ENCODE data around the gene NPAS1. TPM values are rescaled to one million over a fixed set of nuclear protein-coding genes. Genes with fewer than 3 reads are reported as not detected.

Gene NPAS1
- total RNA-seq, 1 donor from 2014 or later: 3.9 TPM

DNA sequence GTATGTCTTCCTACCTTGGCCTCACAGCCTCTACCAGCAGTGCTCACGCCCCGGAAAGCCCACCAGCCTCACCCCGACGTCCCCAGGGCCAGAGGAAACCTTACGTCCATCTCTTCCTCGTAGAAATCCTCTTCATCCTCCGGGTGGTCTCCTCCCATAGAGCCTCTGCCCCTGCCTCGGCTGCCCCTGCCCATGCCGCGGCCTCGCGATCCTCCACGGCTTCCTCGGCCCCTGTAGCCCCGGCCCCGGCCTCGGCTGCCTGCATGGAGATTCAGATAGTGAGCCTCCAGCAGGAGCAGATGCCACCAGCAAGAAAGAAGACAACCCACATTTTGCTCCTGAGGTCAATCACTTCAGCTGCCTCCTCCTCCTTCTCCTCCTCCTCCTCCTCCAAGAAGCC lies 66.6 kb downstream of the NPAS1 start:
- Mint-ChIP-seq H3K4me3 (no peak overlapping the region), H3K4me1 (no peaks in the 10 kb centered on the region), H3K9me3 (no peaks in the 10 kb centered on the region), H3K36me3 (peaks cover 52% of the 10 kb centered on the region), H3K27me3 (ENCODE audit: low read depth) (no peaks in the 10 kb centered on the region), H3K27ac (no peak overlapping the region)
- DNase-seq (ENCODE audit: low spot score in 2 of 2, unreplicated experiment in 2 of 2): no peak
- TF ChIP-seq, protein P1, sequence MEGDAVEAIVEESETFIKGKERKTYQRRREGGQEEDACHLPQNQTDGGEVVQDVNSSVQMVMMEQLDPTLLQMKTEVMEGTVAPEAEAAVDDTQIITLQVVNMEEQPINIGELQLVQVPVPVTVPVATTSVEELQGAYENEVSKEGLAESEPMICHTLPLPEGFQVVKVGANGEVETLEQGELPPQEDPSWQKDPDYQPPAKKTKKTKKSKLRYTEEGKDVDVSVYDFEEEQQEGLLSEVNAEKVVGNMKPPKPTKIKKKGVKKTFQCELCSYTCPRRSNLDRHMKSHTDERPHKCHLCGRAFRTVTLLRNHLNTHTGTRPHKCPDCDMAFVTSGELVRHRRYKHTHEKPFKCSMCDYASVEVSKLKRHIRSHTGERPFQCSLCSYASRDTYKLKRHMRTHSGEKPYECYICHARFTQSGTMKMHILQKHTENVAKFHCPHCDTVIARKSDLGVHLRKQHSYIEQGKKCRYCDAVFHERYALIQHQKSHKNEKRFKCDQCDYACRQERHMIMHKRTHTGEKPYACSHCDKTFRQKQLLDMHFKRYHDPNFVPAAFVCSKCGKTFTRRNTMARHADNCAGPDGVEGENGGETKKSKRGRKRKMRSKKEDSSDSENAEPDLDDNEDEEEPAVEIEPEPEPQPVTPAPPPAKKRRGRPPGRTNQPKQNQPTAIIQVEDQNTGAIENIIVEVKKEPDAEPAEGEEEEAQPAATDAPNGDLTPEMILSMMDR (IDR thresholded peaks at IDR 0.05; ENCODE audit: unreplicated experiment): no peak

DNA sequence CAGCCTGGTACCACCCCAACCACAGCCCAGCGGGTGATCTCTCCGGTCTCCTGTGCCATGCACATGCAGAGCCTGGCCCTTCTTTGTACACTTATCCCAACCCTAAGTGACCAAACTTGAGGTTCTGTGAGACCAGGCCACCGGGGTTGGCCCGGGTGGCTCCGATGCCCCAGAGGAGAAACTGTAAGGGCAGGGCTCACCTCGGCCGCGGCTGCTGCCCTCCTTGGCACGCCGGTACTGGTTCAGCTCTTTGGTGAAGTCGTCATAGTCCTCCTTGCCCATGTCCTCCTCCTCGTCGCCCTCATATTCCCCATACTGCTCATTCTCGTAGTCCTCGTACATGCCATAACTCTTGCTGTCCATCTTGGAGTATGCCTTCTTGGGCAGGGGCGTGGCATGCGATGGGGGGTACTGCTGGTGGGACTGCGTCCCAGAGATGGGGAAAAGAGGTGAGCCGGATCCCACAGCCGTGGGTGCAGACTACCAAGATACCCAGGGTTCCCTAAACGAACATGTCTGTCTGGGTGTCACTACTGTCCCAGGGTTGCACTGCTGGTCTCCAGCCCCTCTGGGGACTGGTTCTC lies 70.2 kb downstream of the NPAS1 start:
- TF ChIP-seq, protein P1 (IDR thresholded peaks at IDR 0.05; ENCODE audit: unreplicated experiment): no peak
- peaks cover 48% of the 10 kb centered on the region for H3K36me3 Mint-ChIP-seq
- no peaks in the 10 kb centered on the region for H3K9me3 Mint-ChIP-seq
- no peak for DNase-seq (ENCODE audit: low spot score in 2 of 2, unreplicated experiment in 2 of 2)
- H3K4me1 Mint-ChIP-seq: no peaks in the 10 kb centered on the region
- no peak overlapping the region for H3K27ac Mint-ChIP-seq
- no peak overlapping the region for H3K4me3 Mint-ChIP-seq
- no peaks in the 10 kb centered on the region for H3K27me3 Mint-ChIP-seq (ENCODE audit: low read depth)

GRCh38 chr19:47093254-47093653 lies 73.6 kb downstream of the NPAS1 start:
- Mint-ChIP-seq H3K9me3 (no peaks in the 10 kb centered on the region), H3K4me1 (peaks cover 7% of the 10 kb centered on the region), H3K27me3 (ENCODE audit: low read depth) (no peaks in the 10 kb centered on the region), H3K4me3 (no peak overlapping the region), H3K27ac (no peak overlapping the region), H3K36me3 (peaks cover 31% of the 10 kb centered on the region)
- TF ChIP-seq, protein P1 (IDR thresholded peaks at IDR 0.05; ENCODE audit: unreplicated experiment): no peak
- no peak for DNase-seq (ENCODE audit: low spot score in 2 of 2, unreplicated experiment in 2 of 2)

GRCh38 chr19:47093841-47094240 lies 74.2 kb downstream of the NPAS1 start:
- DNase-seq (ENCODE audit: low spot score in 2 of 2, unreplicated experiment in 2 of 2): no peak
- TF ChIP-seq, protein P1 (IDR thresholded peaks at IDR 0.05; ENCODE audit: unreplicated experiment): no peak
- peak overlapping the region; percentile 34 for H3K27ac Mint-ChIP-seq
- H3K27me3 Mint-ChIP-seq (ENCODE audit: low read depth): no peaks in the 10 kb centered on the region
- H3K36me3 Mint-ChIP-seq: peaks cover 31% of the 10 kb centered on the region
- peaks cover 12% of the 10 kb centered on the region for H3K4me1 Mint-ChIP-seq
- no peaks in the 10 kb centered on the region for H3K9me3 Mint-ChIP-seq
- H3K4me3 Mint-ChIP-seq: no peak overlapping the region

DNA sequence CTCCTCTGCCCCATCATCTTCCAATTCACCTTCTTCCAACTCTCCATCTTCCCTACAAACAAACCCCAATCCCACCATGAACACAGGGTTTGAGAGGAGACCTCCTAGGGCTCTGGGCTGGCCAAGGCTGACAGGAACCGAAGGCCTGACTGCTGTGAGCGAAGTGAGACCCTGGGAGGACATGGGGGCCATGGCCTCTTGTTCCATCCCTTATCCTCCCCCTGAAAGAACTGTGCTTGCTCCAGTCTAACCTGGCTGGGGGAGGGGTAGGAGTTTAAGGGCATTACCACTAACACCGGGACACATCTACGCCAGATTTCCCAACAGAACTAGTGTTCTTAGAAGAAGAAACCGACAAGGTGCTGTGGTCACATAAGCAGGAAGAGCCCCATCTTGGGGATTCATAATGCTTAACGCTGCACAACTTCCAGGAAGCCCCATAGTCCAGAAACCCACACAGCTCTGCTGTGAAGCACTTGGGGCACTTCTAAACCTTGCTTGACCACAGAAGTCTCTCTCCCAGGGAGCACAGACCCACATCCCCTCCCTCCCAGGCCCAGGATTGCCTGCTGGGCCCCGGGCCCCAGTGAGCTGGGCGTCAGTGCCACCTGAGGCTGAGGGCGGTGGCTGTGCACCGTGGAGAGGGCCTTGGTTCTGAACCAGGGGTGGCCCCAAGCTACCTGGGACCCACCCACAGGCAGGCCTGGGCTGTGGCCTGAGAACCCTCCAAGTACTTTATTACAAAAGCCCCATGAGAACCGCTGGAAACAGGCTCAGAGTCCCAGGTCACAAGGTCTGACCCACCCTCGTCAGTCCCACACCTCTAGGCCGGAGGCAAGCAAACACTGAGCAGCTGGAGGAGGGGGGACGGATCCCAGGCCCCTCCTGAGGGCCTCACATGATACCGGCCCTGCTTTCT lies 75.2 kb downstream of the NPAS1 start:
- Mint-ChIP-seq H3K36me3 (peaks cover 28% of the 10 kb centered on the region), H3K27ac (peak overlapping the region; percentile 85), H3K9me3 (no peaks in the 10 kb centered on the region), H3K4me3 (no peak overlapping the region), H3K27me3 (ENCODE audit: low read depth) (no peaks in the 10 kb centered on the region), H3K4me1 (peaks cover 13% of the 10 kb centered on the region)
- no peak for DNase-seq (ENCODE audit: low spot score in 2 of 2, unreplicated experiment in 2 of 2)
- TF ChIP-seq, protein P1 (IDR thresholded peaks at IDR 0.05; ENCODE audit: unreplicated experiment): no peak

Other genes starting within 250 kb of the NPAS1 start
- gene SLC1A5, start 231.2 kb upstream of the NPAS1 start, total RNA-seq: 45.3 to 49.3 TPM (median 48.4 TPM) in 3 replicates
- 97.5 to 109 TPM (median 107 TPM) in 3 replicates for gene AP2S1, start 169.0 kb upstream of the NPAS1 start, total RNA-seq
- 74.9 to 77.9 TPM (median 77.4 TPM) in 3 replicates for gene ARHGAP35, start 158.8 kb upstream of the NPAS1 start, total RNA-seq
- 35.4 to 38.1 TPM (median 36.2 TPM) in 3 replicates for gene TMEM160, start 28.8 kb downstream of the NPAS1 start, total RNA-seq
- gene ZC3H4, start 93.9 kb downstream of the NPAS1 start, total RNA-seq: 65.3 to 68.7 TPM (median 67.9 TPM) in 3 replicates
- 137 to 141 TPM (median 138 TPM) in 3 replicates for gene SAE1, start 111.0 kb downstream of the NPAS1 start, total RNA-seq
- 19.1 to 19.6 TPM (median 19.5 TPM) in 3 replicates for gene BBC3, start 211.4 kb downstream of the NPAS1 start, total RNA-seq
- 45.6 to 49.2 TPM (median 46.8 TPM) in 3 replicates for gene CCDC9, start 236.7 kb downstream of the NPAS1 start, total RNA-seq

Data from mesothelial cell of epicardium (in vitro differentiated cells).